HG03064 (cell line): ENCODE results near the gene SOCS4.
A peak's percentile ranks its signal among the peaks of the same experiment; 100 is the strongest.
"Not testable (repeated sequence)": the region's sequence is repeated elsewhere in the genome, so short reads cannot be mapped to it uniquely, and the experiment has no call there.

Experiments used
- ATAC-seq: cut with Tn5 transposase; IDR thresholded peaks from one replicate; pipeline ENCODE4 v1.9.1; 2021; ENCODE audit warnings: low read depth; ENCODE audit not compliant: unreplicated experiment

SOCS4 gene

GRCh38 chr14:55051423-55052268, 24.6 kb downstream of the SOCS4 start, which contains the start of gene MAPK1IP1L:
TSS of gene MAPK1IP1L (plus strand) at chr14:55051647. CDS start at chr14:55061684, 10,037 bp downstream.
- ATAC-seq, result peak; percentile 84

DNA sequence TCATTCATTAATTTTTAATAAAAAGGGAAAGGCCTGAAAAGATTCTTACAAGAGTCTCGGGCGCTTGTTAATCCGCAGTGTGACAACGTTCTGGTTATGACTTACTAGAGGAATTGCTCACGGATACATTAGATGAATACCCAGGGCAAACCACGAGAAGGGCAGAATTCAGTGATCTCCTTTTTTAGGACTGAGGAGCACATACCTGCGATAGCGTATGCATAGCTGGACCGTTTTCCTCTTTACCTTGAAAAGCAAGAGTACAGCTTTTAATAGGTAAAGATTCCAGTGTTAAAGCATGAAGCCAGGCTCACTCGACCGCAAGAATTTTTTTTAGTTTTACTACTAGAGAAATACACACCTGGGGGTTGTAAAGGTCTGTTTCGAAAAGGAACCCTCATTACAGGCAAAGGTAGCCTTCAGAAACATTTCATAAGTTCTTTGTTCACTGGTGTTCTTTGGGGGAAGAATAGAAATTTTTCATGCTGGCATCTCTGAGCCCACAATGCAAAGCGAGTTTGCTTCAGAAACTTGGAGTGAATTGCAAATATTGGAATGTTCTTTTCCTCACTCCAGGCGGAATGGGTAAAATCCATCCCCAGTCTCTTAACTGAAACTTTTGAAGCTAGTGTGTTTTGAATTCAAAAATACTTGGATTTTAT, 25.4 kb downstream of the SOCS4 start:
- peak; percentile 6 for ATAC-seq

DNA sequence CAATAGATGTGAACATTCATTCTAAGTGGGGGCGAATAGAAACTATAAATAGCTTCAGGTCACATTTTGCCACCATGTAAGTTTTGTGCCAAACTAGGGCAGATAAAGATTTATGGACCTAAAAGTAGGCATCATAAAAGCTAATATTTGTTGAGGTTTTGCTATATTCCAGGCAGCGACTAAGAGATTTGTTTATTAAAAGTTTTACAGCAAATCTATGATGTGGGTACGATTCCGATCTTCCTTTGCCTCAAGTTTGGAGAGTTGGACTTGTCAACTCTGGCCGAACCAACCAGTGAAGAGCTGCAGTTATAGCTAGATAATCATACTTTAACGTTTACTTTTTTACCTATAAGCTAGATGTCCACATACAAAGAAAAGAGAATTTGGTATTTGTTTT, 26.0 kb downstream of the SOCS4 start:
- ATAC-seq, result no peak

DNA sequence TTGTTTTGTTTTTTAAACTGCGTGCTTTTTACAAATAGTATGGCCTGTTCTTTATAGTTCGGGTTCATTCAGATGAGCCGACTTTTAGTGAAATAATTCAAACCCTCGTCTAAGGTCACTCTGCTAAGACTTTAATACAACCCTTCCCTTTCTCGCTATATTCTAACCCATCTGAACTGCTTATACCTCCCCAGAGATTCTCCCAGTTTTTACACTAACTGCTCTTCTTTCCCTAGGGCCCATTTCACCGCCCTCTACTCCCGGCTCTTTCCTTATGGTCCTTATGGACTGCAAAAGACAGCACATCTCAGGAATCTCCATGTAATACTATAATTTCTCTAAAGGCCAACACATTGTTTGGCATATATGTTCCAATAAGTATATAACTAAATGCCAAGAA, 26.5 kb downstream of the SOCS4 start:
- ATAC-seq, result no peak

- ATAC-seq, result no peak
Observed at GRCh38 chr14:55054098-55054497, 27.1 kb downstream of the SOCS4 start.

DNA sequence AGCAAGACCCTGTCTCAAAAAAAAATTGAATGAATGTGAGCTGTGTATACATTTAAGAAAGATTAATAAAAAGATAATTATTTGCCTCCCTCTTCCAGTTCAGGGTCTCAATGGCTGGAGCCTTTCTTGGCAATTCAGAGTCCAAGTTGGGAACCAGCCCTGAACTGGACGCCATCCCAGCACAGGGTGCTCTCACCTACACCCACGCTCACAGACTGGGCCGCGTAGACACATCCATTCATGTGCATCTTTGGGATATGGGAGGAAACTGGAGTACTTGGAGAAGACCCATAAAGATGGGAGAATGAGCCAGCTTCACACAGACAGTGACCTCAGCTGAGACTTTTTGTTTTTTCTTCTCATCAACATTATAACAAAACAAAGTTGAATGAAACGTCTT, 30.9 kb downstream of the SOCS4 start:
- no peak for ATAC-seq

DNA sequence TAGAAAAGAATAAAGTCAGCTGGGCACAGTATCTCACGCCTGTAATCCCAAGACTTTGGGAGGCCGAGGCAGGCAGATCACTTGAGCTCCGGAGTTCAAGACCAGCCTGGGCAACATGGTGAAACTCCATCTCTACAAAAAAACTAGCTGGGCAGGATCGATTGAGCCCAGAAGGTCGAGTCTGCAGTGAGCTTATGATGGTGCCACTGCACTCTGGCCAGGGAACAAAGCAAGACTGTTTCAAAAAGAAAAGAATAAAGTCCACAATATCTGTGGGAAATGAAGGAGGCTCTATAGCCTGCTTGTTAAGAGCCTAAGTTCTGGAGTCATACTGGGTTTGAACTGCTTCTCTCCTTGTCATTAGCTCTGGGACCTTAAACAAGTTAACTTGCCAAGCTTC, 32.3 kb downstream of the SOCS4 start:
- ATAC-seq, result no peak

DNA sequence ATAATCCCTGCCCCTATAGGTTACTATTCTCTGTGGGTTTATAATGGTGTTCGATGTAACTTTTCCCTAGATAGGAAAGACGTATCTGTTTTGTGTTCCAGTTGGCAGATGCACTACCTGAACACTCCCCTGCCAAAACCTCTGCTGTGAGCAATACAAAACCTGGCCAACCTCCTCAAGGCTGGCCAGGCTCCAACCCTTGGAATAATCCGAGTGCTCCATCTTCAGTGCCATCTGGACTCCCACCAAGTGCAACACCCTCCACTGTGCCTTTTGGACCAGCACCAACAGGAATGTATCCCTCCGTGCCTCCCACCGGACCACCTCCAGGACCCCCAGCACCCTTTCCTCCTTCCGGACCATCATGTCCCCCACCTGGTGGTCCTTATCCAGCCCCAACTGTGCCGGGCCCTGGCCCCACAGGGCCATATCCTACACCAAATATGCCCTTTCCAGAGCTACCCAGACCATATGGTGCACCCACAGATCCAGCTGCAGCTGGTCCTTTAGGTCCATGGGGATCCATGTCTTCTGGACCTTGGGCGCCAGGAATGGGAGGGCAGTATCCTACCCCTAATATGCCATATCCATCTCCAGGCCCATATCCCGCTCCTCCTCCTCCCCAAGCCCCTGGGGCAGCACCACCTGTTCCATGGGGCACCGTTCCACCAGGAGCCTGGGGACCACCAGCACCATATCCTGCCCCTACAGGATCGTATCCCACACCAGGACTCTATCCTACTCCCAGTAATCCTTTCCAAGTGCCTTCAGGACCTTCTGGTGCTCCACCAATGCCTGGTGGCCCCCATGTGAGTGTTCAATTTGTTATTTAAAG, 35.7 kb downstream of the SOCS4 start:
- ATAC-seq, result no peak

GRCh38 chr14:55064896-55065295, 37.9 kb downstream of the SOCS4 start:
- not testable (repeated sequence) for ATAC-seq

DNA sequence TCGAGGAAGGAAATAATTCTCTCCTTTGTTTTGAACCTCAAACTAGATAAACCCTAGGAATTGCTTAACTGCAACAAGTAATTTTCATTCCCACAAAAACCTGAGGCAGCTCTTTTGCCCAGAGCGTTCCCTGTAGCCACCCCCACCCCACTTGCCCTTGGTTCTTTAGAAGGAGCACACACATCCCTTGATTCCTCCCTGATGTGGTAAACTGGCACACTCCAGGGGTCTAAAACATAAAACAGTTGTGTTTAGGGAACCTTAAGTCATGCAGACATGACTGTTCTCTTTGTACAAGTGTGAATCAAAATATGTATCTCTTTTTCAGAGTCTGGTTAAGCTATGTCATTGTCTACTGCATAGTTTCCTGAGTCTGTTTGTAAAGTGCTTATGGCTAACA, 38.4 kb downstream of the SOCS4 start:
- no peak for ATAC-seq

DNA sequence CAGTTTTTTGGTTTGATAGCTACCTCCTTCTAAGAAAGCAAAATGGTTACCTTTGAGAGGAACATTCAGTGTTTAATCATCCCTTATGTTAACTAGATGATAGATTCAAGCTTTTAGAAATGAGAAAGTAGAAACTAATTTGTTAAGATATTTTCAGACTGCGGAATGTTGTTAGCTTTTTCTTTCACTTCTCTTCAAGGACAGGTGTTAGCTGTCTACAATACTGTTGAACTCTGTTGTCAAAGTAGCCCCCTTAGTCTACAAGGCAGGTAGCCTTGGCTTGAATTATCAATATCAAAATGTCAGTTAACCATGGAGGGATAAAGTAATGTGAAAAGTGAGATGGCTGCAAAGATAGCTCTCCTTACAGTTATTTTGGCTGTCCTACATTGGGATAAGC, 39.2 kb downstream of the SOCS4 start:
- ATAC-seq, result no peak

DNA sequence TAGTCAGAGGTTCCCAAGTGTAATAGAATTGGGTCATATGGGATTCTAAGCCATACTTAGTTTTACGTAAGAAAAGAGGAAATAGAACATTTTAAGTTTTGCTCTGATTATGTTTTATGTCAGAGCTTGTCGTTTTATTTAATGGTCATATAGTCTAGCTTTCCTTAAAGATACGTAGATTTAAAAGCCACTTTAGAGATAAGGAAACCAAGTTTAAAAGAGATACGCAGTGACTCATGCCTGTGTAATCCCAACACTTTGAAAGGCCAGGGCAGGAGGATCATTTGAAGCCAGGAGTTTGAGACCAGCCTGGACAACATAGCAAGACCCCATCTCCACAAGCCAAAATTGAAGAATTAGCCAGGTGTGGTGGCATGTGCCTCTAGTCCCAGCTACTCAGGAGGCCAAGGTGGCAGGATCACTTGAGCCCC, 44.0 kb downstream of the SOCS4 start:
- no peak for ATAC-seq

DNA sequence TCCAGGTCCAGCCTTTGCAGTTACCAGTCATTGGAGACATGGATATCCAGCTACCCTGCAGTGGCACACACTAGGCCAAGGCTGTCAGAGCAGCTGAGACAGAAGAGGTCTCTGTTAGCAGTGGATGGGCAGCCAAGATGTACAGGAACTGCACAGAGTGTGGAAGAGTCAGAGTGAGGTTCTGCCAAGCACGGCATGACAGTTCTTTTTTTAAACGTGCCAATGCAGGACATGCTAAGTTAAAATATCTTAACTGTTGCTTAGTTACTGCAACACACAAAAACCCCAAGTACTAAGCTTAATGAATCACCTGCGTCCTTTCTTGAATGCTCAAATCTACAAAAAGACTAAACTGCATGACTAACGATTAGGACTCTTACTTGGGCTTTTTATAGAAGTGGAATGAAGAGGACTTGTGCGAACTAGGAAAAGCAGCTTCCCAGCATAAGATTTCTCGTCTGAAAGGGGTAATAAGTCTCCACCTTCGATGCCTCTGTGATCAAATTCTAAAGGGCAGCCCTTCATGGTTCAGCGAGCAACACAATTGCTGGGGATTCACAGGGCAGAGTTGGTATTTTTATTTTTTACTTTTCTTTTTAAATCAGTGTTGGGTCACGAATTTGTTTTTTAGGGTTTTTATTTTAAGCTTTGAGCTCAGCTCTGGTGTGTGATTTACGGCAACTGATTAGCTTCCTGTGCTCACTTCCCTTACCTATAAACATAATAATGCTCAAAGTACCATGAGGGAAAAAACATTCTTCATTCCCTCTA, 45.0 kb downstream of the SOCS4 start:
- ATAC-seq, result peak; percentile 52

- ATAC-seq, result no peak
Observed at GRCh38 chr14:55073856-55074255, 46.8 kb downstream of the SOCS4 start.

DNA sequence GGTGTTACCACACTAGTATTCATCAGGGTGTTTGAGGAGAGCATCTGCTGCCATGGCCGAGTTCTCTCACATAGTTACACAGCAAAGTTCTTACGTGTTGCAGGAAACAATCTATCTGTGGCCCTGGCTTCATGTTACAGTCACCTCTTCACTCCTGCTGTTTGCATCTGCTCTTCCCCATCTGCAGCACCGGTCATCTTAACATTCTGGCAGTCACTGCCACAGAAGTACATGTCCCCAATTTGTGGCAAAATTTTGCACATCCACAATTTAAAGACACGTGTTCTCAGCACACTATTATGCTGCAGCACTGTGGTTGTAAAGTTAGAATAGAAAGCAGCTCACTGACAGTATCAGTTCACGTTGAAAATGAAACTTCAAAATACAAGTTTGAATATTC, 47.6 kb downstream of the SOCS4 start:
- ATAC-seq, result peak; percentile 34

- ATAC-seq, result no peak
Observed at GRCh38 chr14:55075628-55076175, 48.7 kb downstream of the SOCS4 start.

DNA sequence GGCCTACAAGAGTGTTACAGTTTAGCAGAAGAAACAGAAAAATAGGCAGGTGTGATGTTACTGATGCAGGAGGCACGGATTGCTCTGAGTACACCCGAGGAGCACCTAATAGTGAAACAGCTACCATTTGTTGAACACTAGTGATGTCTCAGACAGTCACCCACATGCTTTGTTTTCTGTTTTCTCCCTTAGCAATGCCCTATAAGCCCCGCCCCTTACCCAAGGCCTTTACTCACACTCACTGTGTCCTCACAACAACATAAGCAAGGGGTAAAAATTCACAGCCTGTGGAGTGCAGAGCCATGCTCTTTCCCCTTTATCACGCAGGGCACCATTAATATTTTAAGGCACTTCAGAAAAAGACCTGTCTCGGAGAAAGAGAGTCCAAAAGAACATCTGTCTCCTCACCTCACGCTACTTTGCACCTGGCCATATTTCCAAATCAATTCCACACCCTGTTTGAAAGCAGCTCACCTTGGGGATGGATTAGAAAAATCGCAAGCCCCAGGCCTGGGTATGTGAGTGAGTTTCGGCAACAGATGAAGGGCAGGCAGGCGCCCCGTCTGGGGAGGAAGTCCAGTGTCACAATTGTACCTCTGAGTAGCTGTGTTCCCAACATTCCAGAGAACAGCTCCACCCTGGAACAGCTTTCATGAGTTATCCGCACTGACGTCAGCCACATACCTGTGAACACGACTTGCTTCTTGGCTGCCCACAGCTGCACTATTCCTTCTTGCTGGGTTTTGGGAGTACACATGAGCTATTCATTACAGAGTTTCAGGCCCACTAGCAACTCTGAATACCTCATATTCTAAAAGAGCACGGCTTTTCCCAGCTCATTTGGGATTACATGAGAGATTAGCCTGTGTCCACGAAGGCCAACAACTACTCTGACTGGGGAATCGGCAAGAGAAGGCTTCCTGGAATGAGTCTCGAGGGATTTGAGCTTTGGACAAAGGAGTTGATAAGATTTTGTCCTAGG, 50.4 kb downstream of the SOCS4 start:
- ATAC-seq, result no peak

GRCh38 chr14:55079961-55080360, 52.9 kb downstream of the SOCS4 start:
- not testable (repeated sequence) for ATAC-seq
